HEK293 (cell line): Measurements from ENCODE around the gene TMEM179.

Experiments used
- CTCF ChIA-PET: fragments of 350-600 bp; formaldehyde crosslinking; extraction: SDS; loops from one replicate; lab custom pipeline; 2021; ENCODE audit warnings: antibody characterized with exemption; lab: Yijun Ruan, JAX
- POLR2A ChIA-PET: fragments of 300-600 bp; formaldehyde crosslinking; extraction: SDS; loops from one replicate; lab custom pipeline; 2020; ENCODE audit warnings: antibody characterized with exemption, inconsistent platforms; lab: Yijun Ruan, JAX
- H3K27ac ChIP-seq: fragments of 200-500 bp; sonication (Bioruptor generic); 2 replicates; pipeline ENCODE4 v1.5.1; 2014; ENCODE audit warnings: low read depth, low read length, control low read depth, inconsistent platforms; ENCODE audit errors: extremely low read depth
- H3K36me3 ChIP-seq, 2 experiments: fragments of 200-500 bp in 1 of 2; sonication (Bioruptor generic) in 1 of 2; 1 replicate in 1 of 2; 2 replicates in 1 of 2; pipeline ENCODE4 v1.5.1; 2014 to 2017; ENCODE audit warnings: inconsistent platforms in 2 of 2, low read length in 2 of 2; ENCODE audit not compliant: control insufficient read depth in 2 of 2, insufficient read depth in 1 of 2
- H3K4me1 ChIP-seq: fragments of 200-500 bp; sonication (Bioruptor generic); 2 replicates; pipeline ENCODE4 v1.5.1; 2014; ENCODE audit warnings: mild to moderate bottlenecking, low read length, inconsistent platforms; ENCODE audit not compliant: control insufficient read depth, insufficient read depth
- H3K4me3 ChIP-seq: 2 replicates; pipeline ENCODE4 v1.5.1; 2011; ENCODE audit warnings: low read depth, mild to moderate bottlenecking, control low read depth, low read length, moderate library complexity
- H3K9me3 ChIP-seq: fragments of 200-500 bp; sonication (Bioruptor generic); 2 replicates; pipeline ENCODE4 v1.5.1; 2014; ENCODE audit warnings: low read depth, low read length, inconsistent platforms; ENCODE audit not compliant: control insufficient read depth, insufficient read depth
- GLIS1 ChIP-seq: fragments of 450-650 bp; formaldehyde crosslinking; IDR thresholded peaks from 2 replicates; pipeline ENCODE4 v1.5.1; 2016; ENCODE audit warnings: missing biosample characterization, missing genetic modification characterization
- WT1 ChIP-seq: fragments of 450-650 bp; formaldehyde crosslinking; IDR thresholded peaks from 2 replicates; pipeline ENCODE4 v1.5.1; 2016; ENCODE audit warnings: missing biosample characterization, missing genetic modification characterization
- ZBTB48 ChIP-seq: fragments of 450-650 bp; formaldehyde crosslinking; IDR thresholded peaks from 2 replicates; pipeline ENCODE4 v1.5.1; 2016; ENCODE audit warnings: missing biosample characterization, missing genetic modification characterization
- ZBTB8A ChIP-seq: fragments of 450-650 bp; formaldehyde crosslinking; IDR thresholded peaks from 2 replicates; pipeline ENCODE4 v1.5.1; 2016; ENCODE audit warnings: missing biosample characterization, missing genetic modification characterization
- ZNF148 ChIP-seq: fragments of 450-650 bp; formaldehyde crosslinking; IDR thresholded peaks from 2 replicates; pipeline ENCODE4 v1.5.0; 2017; ENCODE audit warnings: missing biosample characterization, missing genetic modification characterization, borderline replicate concordance
- ZNF24 ChIP-seq: fragments of 450-650 bp; formaldehyde crosslinking; IDR thresholded peaks from 2 replicates; pipeline ENCODE4 v1.5.1; 2016; ENCODE audit warnings: missing biosample characterization, missing genetic modification characterization
- ZNF26 ChIP-seq: fragments of 450-650 bp; formaldehyde crosslinking; IDR thresholded peaks from 2 replicates; pipeline ENCODE4 v1.5.1; 2016; ENCODE audit warnings: missing biosample characterization, missing genetic modification characterization
- ZNF366 ChIP-seq: fragments of 450-650 bp; formaldehyde crosslinking; conservative IDR thresholded peaks from 2 replicates; pipeline ENCODE4 v1.5.1; 2016; ENCODE audit warnings: missing biosample characterization, missing genetic modification characterization
- ZNF48 ChIP-seq: fragments of 450-650 bp; formaldehyde crosslinking; IDR thresholded peaks from 2 replicates; pipeline ENCODE4 v1.5.1; 2016; ENCODE audit warnings: missing biosample characterization, missing genetic modification characterization
- ZNF501 ChIP-seq: fragments of 450-650 bp; formaldehyde crosslinking; IDR thresholded peaks from 2 replicates; pipeline ENCODE4 v1.5.1; 2016; ENCODE audit warnings: missing biosample characterization, missing genetic modification characterization
- ZNF510 ChIP-seq: fragments of 450-650 bp; formaldehyde crosslinking; IDR thresholded peaks from 2 replicates; pipeline ENCODE4 v1.5.1; 2018; ENCODE audit warnings: mild to moderate bottlenecking, missing genetic modification characterization, missing biosample characterization; ENCODE audit not compliant: insufficient replicate concordance
- ZNF555 ChIP-seq: fragments of 450-650 bp; formaldehyde crosslinking; conservative IDR thresholded peaks from 2 replicates; pipeline ENCODE4 v1.5.1; 2017; ENCODE audit warnings: missing biosample characterization, mild to moderate bottlenecking, missing genetic modification characterization, inconsistent platforms
- ZNF561 ChIP-seq: fragments of 450-650 bp; IDR thresholded peaks from 2 replicates; pipeline ENCODE4 v1.5.1; 2018; ENCODE audit warnings: missing biosample characterization, missing genetic modification characterization, borderline replicate concordance
- ZNF664 ChIP-seq: fragments of 450-650 bp; formaldehyde crosslinking; IDR thresholded peaks from 2 replicates; pipeline ENCODE4 v1.5.1; 2016; ENCODE audit warnings: missing biosample characterization, missing genetic modification characterization
- ZNF677 ChIP-seq: fragments of 450-650 bp; IDR thresholded peaks from 2 replicates; pipeline ENCODE4 v1.5.0; 2018; ENCODE audit warnings: missing biosample characterization, mild to moderate bottlenecking, missing genetic modification characterization, moderate library complexity
- ZNF701 ChIP-seq: fragments of 450-650 bp; formaldehyde crosslinking; IDR thresholded peaks from 2 replicates; pipeline ENCODE4 v1.5.1; 2016; ENCODE audit warnings: missing biosample characterization, missing genetic modification characterization
- ZNF707 ChIP-seq: fragments of 450-650 bp; formaldehyde crosslinking; IDR thresholded peaks from 2 replicates; pipeline ENCODE4 v1.5.1; 2016; ENCODE audit warnings: missing biosample characterization, missing genetic modification characterization
- ZSCAN30 ChIP-seq: fragments of 450-650 bp; IDR thresholded peaks from 2 replicates; pipeline ENCODE4 v1.5.1; 2018; ENCODE audit warnings: missing biosample characterization, mild to moderate bottlenecking, missing genetic modification characterization, moderate library complexity
- TF ChIP-seq, protein P1 (sequence below): fragments of 450-650 bp; formaldehyde crosslinking; IDR thresholded peaks from 2 replicates; pipeline ENCODE4 v1.5.1; 2016; ENCODE audit warnings: missing biosample characterization, missing genetic modification characterization, low read depth
- TF ChIP-seq, protein P2 (sequence below): fragments of 450-650 bp; formaldehyde crosslinking; IDR thresholded peaks from 2 replicates; pipeline ENCODE4 v1.5.1; 2016; ENCODE audit warnings: missing biosample characterization, missing genetic modification characterization
- TF ChIP-seq, protein P3 (sequence below): fragments of 450-650 bp; formaldehyde crosslinking; IDR thresholded peaks from 2 replicates; pipeline ENCODE4 v1.5.1; 2017; ENCODE audit warnings: missing biosample characterization, missing genetic modification characterization
- TF ChIP-seq, protein P4 (sequence below): fragments of 450-650 bp; formaldehyde crosslinking; conservative IDR thresholded peaks from 2 replicates; pipeline ENCODE4 v1.5.1; 2016; ENCODE audit warnings: low read depth, missing biosample characterization, missing genetic modification characterization

The TMEM179 gene

DNA sequence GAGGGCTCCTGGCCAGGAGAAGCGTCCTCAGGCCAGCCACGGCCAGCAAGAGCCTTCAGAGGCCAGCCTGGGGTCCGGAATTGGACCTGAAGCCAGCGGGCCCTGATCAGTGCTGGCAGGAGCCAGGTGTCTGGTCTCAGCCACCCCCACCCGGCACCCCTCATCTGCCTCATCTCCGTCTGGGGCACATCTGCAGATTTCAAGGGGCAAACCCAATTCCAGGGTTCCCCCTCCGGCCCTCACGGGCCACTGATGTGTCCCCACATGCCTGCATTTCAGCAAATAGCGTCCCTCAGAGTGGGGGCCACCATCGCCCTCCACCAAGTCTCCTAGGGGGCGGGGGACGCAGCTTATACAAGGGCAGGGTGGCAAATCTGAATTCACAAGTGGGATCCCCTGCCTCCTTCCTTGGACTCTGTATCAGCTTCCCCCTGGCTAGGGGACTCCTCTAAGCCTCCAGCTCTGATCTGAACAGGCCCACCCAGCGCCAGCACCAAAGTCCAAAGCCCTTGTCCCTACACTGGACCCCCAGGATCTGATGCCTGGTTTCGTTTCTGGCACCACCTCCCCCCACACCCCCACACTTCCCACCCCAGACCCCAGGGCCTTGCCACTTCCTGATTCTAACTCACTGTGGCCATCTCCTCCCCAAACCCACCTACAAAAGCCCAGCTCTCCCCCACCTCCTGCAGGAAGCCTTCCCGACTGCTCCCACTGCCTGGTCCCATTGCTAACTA lies 10.1 kb downstream of the TMEM179 start (continued):
- TF ChIP-seq ZNF561 (tag by site-specific recombination), result no peak
- TF ChIP-seq, protein P1, sequence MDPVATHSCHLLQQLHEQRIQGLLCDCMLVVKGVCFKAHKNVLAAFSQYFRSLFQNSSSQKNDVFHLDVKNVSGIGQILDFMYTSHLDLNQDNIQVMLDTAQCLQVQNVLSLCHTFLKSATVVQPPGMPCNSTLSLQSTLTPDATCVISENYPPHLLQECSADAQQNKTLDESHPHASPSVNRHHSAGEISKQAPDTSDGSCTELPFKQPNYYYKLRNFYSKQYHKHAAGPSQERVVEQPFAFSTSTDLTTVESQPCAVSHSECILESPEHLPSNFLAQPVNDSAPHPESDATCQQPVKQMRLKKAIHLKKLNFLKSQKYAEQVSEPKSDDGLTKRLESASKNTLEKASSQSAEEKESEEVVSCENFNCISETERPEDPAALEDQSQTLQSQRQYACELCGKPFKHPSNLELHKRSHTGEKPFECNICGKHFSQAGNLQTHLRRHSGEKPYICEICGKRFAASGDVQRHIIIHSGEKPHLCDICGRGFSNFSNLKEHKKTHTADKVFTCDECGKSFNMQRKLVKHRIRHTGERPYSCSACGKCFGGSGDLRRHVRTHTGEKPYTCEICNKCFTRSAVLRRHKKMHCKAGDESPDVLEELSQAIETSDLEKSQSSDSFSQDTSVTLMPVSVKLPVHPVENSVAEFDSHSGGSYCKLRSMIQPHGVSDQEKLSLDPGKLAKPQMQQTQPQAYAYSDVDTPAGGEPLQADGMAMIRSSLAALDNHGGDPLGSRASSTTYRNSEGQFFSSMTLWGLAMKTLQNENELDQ, result no peak
- TF ChIP-seq ZNF664 (tag by site-specific recombination), result no peak
- TF ChIP-seq ZNF707 (tag by site-specific recombination), result no peak
- no peak for TF ChIP-seq ZBTB48 (tag by site-specific recombination)
- no peak for TF ChIP-seq ZNF366 (tag by site-specific recombination)
- no peak for TF ChIP-seq ZNF26 (tag by site-specific recombination)
- TF ChIP-seq ZNF501 (tag by site-specific recombination), result no peak
- TF ChIP-seq, protein P2, sequence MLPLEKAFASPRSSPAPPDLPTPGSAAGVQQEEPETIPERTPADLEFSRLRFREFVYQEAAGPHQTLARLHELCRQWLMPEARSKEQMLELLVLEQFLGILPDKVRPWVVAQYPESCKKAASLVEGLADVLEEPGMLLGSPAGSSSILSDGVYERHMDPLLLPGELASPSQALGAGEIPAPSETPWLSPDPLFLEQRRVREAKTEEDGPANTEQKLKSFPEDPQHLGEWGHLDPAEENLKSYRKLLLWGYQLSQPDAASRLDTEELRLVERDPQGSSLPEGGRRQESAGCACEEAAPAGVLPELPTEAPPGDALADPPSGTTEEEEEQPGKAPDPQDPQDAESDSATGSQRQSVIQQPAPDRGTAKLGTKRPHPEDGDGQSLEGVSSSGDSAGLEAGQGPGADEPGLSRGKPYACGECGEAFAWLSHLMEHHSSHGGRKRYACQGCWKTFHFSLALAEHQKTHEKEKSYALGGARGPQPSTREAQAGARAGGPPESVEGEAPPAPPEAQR (tag by site-specific recombination), result no peak
- TF ChIP-seq ZNF510, result no peak

- CTCF ChIA-PET, result interaction anchor here (0.5 kb wide), 1 partner anchor 456 kb away, joined by 3 read pairs; no protein-coding TSS in a partner anchor
Observed at GRCh38 chr14:104593710-104594136, 10.8 kb downstream of the TMEM179 start.

More at GRCh38 chr14:104593710-104594136, 10.8 kb downstream of the TMEM179 start:
- no peaks in the 10 kb centered on the region for H3K9me3 ChIP-seq
- no peak overlapping the region for H3K4me3 ChIP-seq
- no peak overlapping the region for H3K27ac ChIP-seq
- no peaks in the 10 kb centered on the region for H3K36me3 ChIP-seq
- TF ChIP-seq ZBTB8A, result no peak
- TF ChIP-seq, protein P3, sequence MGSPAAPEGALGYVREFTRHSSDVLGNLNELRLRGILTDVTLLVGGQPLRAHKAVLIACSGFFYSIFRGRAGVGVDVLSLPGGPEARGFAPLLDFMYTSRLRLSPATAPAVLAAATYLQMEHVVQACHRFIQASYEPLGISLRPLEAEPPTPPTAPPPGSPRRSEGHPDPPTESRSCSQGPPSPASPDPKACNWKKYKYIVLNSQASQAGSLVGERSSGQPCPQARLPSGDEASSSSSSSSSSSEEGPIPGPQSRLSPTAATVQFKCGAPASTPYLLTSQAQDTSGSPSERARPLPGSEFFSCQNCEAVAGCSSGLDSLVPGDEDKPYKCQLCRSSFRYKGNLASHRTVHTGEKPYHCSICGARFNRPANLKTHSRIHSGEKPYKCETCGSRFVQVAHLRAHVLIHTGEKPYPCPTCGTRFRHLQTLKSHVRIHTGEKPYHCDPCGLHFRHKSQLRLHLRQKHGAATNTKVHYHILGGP (tag by site-specific recombination), result no peak
- TF ChIP-seq ZSCAN30 (tag by site-specific recombination), result no peak
- TF ChIP-seq, protein P4, sequence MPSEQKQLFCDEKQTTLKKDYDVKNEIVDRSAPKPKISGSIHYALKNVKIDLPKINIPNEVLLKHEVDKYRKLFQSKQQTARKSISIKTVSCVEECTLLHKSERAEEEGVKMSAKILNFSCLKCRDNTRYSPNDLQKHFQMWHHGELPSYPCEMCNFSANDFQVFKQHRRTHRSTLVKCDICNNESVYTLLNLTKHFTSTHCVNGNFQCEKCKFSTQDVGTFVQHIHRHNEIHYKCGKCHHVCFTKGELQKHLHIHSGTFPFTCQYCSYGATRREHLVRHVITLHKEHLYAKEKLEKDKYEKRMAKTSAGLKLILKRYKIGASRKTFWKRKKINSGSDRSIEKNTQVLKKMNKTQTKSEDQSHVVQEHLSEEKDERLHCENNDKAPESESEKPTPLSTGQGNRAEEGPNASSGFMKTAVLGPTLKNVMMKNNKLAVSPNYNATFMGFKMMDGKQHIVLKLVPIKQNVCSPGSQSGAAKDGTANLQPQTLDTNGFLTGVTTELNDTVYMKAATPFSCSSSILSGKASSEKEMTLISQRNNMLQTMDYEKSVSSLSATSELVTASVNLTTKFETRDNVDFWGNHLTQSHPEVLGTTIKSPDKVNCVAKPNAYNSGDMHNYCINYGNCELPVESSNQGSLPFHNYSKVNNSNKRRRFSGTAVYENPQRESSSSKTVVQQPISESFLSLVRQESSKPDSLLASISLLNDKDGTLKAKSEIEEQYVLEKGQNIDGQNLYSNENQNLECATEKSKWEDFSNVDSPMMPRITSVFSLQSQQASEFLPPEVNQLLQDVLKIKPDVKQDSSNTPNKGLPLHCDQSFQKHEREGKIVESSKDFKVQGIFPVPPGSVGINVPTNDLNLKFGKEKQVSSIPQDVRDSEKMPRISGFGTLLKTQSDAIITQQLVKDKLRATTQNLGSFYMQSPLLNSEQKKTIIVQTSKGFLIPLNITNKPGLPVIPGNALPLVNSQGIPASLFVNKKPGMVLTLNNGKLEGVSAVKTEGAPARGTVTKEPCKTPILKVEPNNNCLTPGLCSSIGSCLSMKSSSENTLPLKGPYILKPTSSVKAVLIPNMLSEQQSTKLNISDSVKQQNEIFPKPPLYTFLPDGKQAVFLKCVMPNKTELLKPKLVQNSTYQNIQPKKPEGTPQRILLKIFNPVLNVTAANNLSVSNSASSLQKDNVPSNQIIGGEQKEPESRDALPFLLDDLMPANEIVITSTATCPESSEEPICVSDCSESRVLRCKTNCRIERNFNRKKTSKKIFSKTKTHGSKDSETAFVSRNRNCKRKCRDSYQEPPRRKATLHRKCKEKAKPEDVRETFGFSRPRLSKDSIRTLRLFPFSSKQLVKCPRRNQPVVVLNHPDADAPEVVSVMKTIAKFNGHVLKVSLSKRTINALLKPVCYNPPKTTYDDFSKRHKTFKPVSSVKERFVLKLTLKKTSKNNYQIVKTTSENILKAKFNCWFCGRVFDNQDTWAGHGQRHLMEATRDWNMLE (tag by site-specific recombination), result no peak
- no peak for TF ChIP-seq ZNF148
- no peak for TF ChIP-seq ZNF701 (tag by site-specific recombination)
- TF ChIP-seq ZNF555 (tag by site-specific recombination), result no peak
- no peak for TF ChIP-seq ZNF501 (tag by site-specific recombination)
- no peak for TF ChIP-seq GLIS1
- no peak for TF ChIP-seq ZNF24 (tag by site-specific recombination)
- no peak for TF ChIP-seq WT1 (tag by site-specific recombination)
- no peak for TF ChIP-seq ZNF48 (tag by site-specific recombination)
- no peak for TF ChIP-seq ZNF677 (tag by site-specific recombination)
- TF ChIP-seq ZNF366 (tag by site-specific recombination), result no peak
- POLR2A ChIA-PET, result no interaction called here
- no peaks in the 10 kb centered on the region for H3K4me1 ChIP-seq
